Measurements from ENCODE around the gene WNT4.

DNA sequence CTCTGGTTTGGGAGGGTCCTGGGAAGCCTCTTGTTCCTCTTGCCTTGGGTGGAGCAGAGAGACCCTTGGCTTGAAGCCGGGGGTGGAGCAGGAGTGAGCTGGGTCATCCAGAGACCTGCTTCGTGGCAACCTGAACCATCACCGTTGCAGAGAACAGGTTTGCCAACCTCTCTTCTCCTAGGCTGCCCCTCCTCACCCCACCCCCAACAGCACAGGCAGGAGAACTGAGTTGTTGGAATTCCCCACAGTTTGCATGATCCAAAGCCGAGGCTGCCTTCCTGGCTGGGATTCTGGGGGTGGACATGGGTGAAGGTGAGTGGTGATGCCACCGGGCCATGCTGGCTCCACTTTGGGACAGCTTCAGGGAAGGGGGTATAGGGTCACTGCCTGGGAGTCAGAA lies 2.2 kb downstream of the WNT4 start:
- TF ChIP-seq, protein P1, sequence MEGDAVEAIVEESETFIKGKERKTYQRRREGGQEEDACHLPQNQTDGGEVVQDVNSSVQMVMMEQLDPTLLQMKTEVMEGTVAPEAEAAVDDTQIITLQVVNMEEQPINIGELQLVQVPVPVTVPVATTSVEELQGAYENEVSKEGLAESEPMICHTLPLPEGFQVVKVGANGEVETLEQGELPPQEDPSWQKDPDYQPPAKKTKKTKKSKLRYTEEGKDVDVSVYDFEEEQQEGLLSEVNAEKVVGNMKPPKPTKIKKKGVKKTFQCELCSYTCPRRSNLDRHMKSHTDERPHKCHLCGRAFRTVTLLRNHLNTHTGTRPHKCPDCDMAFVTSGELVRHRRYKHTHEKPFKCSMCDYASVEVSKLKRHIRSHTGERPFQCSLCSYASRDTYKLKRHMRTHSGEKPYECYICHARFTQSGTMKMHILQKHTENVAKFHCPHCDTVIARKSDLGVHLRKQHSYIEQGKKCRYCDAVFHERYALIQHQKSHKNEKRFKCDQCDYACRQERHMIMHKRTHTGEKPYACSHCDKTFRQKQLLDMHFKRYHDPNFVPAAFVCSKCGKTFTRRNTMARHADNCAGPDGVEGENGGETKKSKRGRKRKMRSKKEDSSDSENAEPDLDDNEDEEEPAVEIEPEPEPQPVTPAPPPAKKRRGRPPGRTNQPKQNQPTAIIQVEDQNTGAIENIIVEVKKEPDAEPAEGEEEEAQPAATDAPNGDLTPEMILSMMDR (IDR thresholded peaks at IDR 0.05 in 2 of 3, conservative IDR thresholded peaks at IDR 0.05 in 1 of 3; ENCODE audit: insufficient read depth in 2 of 3, low read depth in 1 of 3, low read length in 3 of 3), result no peak
- TF ChIP-seq TAL1 (IDR thresholded peaks at IDR 0.05), result no peak
- TF ChIP-seq TEAD1 (CRISPR knock-in tag; IDR thresholded peaks at IDR 0.05), result no peak
